Loucy (cell line): ENCODE measurements around the gene OLFML1.

ENCODE experiments used
- H2AFZ ChIP-seq: fragments of 200-600 bp; sonication (generic); 2 replicates; pipeline ENCODE4 v1.6.0; 2016; ENCODE audit warnings: antibody characterized with exemption, mild to moderate bottlenecking, low read length, moderate library complexity
- H3F3A ChIP-seq: fragments of 200-600 bp; 2 replicates; pipeline ENCODE4 v1.6.0; 2016; ENCODE audit warnings: antibody characterized with exemption, low read depth, mild to moderate bottlenecking
- H3K27me3 ChIP-seq: fragments of 200-600 bp; sonication (generic); 2 replicates; pipeline ENCODE4 v1.6.1; 2014; ENCODE audit warnings: low read length, mild to moderate bottlenecking; ENCODE audit not compliant: insufficient read depth, poor library complexity, severe bottlenecking
- H3K36me3 ChIP-seq: fragments of 200-600 bp; sonication (generic); 2 replicates; pipeline ENCODE4 v1.6.1; 2016; ENCODE audit warnings: low read length; ENCODE audit not compliant: insufficient read depth
- H3K4me1 ChIP-seq: fragments of 200-600 bp; sonication (generic); 2 replicates; pipeline ENCODE4 v1.5.1; 2014; ENCODE audit warnings: low read length, mild to moderate bottlenecking; ENCODE audit not compliant: insufficient read depth, poor library complexity, severe bottlenecking
- H3K4me2 ChIP-seq: fragments of 200-600 bp; sonication (generic); 2 replicates; pipeline ENCODE4 v1.6.0; 2014; ENCODE audit warnings: antibody characterized with exemption, low read length, low read depth, mild to moderate bottlenecking; ENCODE audit not compliant: poor library complexity, severe bottlenecking
- H3K4me3 ChIP-seq: fragments of 200-600 bp; sonication (generic); 2 replicates; pipeline ENCODE4 v1.5.1; 2014; ENCODE audit warnings: low read length, mild to moderate bottlenecking, mixed read lengths; ENCODE audit not compliant: poor library complexity, severe bottlenecking
- H3K79me2 ChIP-seq: fragments of 200-600 bp; sonication (generic); 2 replicates; pipeline ENCODE4 v1.6.1; 2014; ENCODE audit warnings: low read length; ENCODE audit not compliant: insufficient read depth
- H3K9ac ChIP-seq: fragments of 200-600 bp; sonication (generic); 2 replicates; pipeline ENCODE4 v1.6.0; 2014; ENCODE audit warnings: mild to moderate bottlenecking, low read depth, low read length, moderate library complexity; ENCODE audit not compliant: poor library complexity, severe bottlenecking
- H3K9me2 ChIP-seq: fragments of 200-600 bp; sonication (generic); replicated peaks from 2 replicates; pipeline ENCODE4 v1.6.1; 2016; ENCODE audit warnings: low read depth, low read length, mixed read lengths
- H3K9me3 ChIP-seq: fragments of 200-600 bp; sonication (generic); 2 replicates; pipeline ENCODE4 v1.6.1; 2014; ENCODE audit warnings: mild to moderate bottlenecking, antibody characterized with exemption, low read length, low read depth; ENCODE audit not compliant: insufficient read depth
- H4K20me1 ChIP-seq: fragments of 200-600 bp; sonication (generic); 2 replicates; pipeline ENCODE4 v1.6.0; 2014; ENCODE audit warnings: antibody characterized with exemption, low read length, mild to moderate bottlenecking; ENCODE audit not compliant: insufficient read depth, poor library complexity, severe bottlenecking
- CTCF ChIP-seq: fragments of 200-600 bp; sonication (generic); conservative IDR thresholded peaks from 2 replicates; pipeline ENCODE4 v1.5.1; 2014; ENCODE audit warnings: mild to moderate bottlenecking, antibody characterized with exemption, low read length
- EZH2phosphoT487 ChIP-seq: fragments of 200-600 bp; IDR thresholded peaks from 2 replicates; pipeline ENCODE4 v1.6.1; 2018; ENCODE audit warnings: antibody characterized with exemption, mild to moderate bottlenecking, moderate library complexity, borderline replicate concordance

OLFML1 gene

GRCh38 chr11:7501894-7502293, 16.6 kb downstream of the OLFML1 start:
- H2AFZ ChIP-seq, result no peak overlapping the region
- no peaks in the 10 kb centered on the region for H3F3A ChIP-seq
- H4K20me1 ChIP-seq, result no peaks in the 10 kb centered on the region
- no peaks in the 10 kb centered on the region for H3K36me3 ChIP-seq
- H3K79me2 ChIP-seq, result no peaks in the 10 kb centered on the region
- H3K9ac ChIP-seq, result no peak overlapping the region
- H3K4me2 ChIP-seq, result no peak overlapping the region
- no peaks in the 10 kb centered on the region for H3K4me1 ChIP-seq
- H3K9me2 ChIP-seq, result no peaks in the 10 kb centered on the region
- TF ChIP-seq EZH2phosphoT487 (no peak), CTCF (no peak)
- no peaks in the 10 kb centered on the region for H3K27me3 ChIP-seq
- no peak overlapping the region for H3K4me3 ChIP-seq
- H3K9me3 ChIP-seq, result no peaks in the 10 kb centered on the region

GRCh38 chr11:7506243-7506642, 20.9 kb downstream of the OLFML1 start:
- H3K9ac ChIP-seq, result no peak overlapping the region
- no peak overlapping the region for H2AFZ ChIP-seq
- no peak overlapping the region for H3K4me3 ChIP-seq
- no peaks in the 10 kb centered on the region for H3F3A ChIP-seq
- TF ChIP-seq EZH2phosphoT487, result no peak
- no peak for TF ChIP-seq CTCF
- H3K79me2 ChIP-seq, result no peaks in the 10 kb centered on the region
- no peaks in the 10 kb centered on the region for H3K36me3 ChIP-seq
- H3K4me1 ChIP-seq, result no peaks in the 10 kb centered on the region
- H3K9me2 ChIP-seq, result no peaks in the 10 kb centered on the region
- no peak overlapping the region for H3K4me2 ChIP-seq
- no peaks in the 10 kb centered on the region for H3K9me3 ChIP-seq
- no peaks in the 10 kb centered on the region for H4K20me1 ChIP-seq
- H3K27me3 ChIP-seq, result no peaks in the 10 kb centered on the region

GRCh38 chr11:7508087-7508486, 22.8 kb downstream of the OLFML1 start:
- no peak for TF ChIP-seq EZH2phosphoT487
- no peak overlapping the region for H3K4me2 ChIP-seq
- no peaks in the 10 kb centered on the region for H3F3A ChIP-seq

DNA sequence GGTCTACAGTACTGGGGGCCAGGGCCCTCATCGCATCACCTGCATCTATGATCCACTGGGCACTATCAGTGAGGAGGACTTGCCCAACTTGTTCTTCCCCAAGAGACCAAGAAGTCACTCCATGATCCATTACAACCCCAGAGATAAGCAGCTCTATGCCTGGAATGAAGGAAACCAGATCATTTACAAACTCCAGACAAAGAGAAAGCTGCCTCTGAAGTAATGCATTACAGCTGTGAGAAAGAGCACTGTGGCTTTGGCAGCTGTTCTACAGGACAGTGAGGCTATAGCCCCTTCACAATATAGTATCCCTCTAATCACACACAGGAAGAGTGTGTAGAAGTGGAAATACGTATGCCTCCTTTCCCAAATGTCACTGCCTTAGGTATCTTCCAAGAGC, 24.7 kb downstream of the OLFML1 start:
- Histone ChIP-seq H3K4me3 (no peak overlapping the region), H3K27me3 (no peaks in the 10 kb centered on the region), H3K79me2 (no peaks in the 10 kb centered on the region), H3K9ac (no peak overlapping the region), H3K9me3 (no peaks in the 10 kb centered on the region), H2AFZ (no peak overlapping the region), H3K36me3 (no peaks in the 10 kb centered on the region), H3F3A (no peaks in the 10 kb centered on the region), H4K20me1 (no peaks in the 10 kb centered on the region), H3K4me2 (no peak overlapping the region), H3K4me1 (no peaks in the 10 kb centered on the region), H3K9me2 (no peaks in the 10 kb centered on the region)
- no peak for TF ChIP-seq EZH2phosphoT487
- TF ChIP-seq CTCF, result no peak

More at GRCh38 chr11:7508087-7508486, 22.8 kb downstream of the OLFML1 start:
- H4K20me1 ChIP-seq, result no peaks in the 10 kb centered on the region
- no peaks in the 10 kb centered on the region for H3K27me3 ChIP-seq
- no peaks in the 10 kb centered on the region for H3K4me1 ChIP-seq
- no peaks in the 10 kb centered on the region for H3K9me2 ChIP-seq
- no peaks in the 10 kb centered on the region for H3K9me3 ChIP-seq
- H3K9ac ChIP-seq, result no peak overlapping the region
- no peaks in the 10 kb centered on the region for H3K79me2 ChIP-seq
- H3K4me3 ChIP-seq, result no peak overlapping the region
- H3K36me3 ChIP-seq, result no peaks in the 10 kb centered on the region
- no peak overlapping the region for H2AFZ ChIP-seq
